GM12878 (cell line): Measurements from ENCODE around the gene FAM151A. TPM values are rescaled to one million over a fixed set of nuclear protein-coding genes. Genes with fewer than 3 reads are reported as not detected.

Source experiments
- ATAC-seq: fragments of 200-7000 bp; cut with Tn5 transposase; 3 replicates; pipeline ENCODE4 v1.9.1; 2020; ENCODE audit warnings: mild to moderate bottlenecking, moderate library complexity
- BruUV-seq: library from RNA; stranded (reverse); fragments of 400-500 nt; replicated peaks from 2 replicates; lab custom pipeline; 2021; lab: Mats Ljungman, UMichigan
- CTCF ChIA-PET: fragments of 300-600 bp; sonication (Branson Sonifier 250); formaldehyde crosslinking; extraction: SDS; loops from one replicate; lab custom pipeline; 2021; ENCODE audit warnings: inconsistent platforms; lab: Yijun Ruan, JAX
- POLR2A ChIA-PET: fragments of 350-600 bp; formaldehyde crosslinking; extraction: SDS; loops from one replicate; lab custom pipeline; 2021; ENCODE audit warnings: inconsistent platforms; lab: Charles Lee
- RAD21 ChIA-PET: fragments of 300-600 bp; sonication (Branson Sonifier 250); formaldehyde crosslinking; loops from one replicate; lab custom pipeline; 2023; ENCODE audit warnings: antibody characterized with exemption; ENCODE audit not compliant: unreplicated experiment; lab: Charles Lee
- SMC1A ChIA-PET: fragments of 300-600 bp; sonication (Branson Sonifier 250); formaldehyde crosslinking; loops from one replicate; lab custom pipeline; 2023; ENCODE audit not compliant: unreplicated experiment, uncharacterized antibody; lab: Charles Lee
- DNase-seq: peaks from one replicate; pipeline ENCODE4 v3.0.0-alpha.2; 2011; ENCODE audit warnings: low read depth, low spot score
- FAIRE-seq: peaks from 3 replicates; lab custom pipeline; 2011; peaks lifted over from hg19 to GRCh38; lab: Jason Lieb, UNC
- H2AFZ ChIP-seq: 2 replicates; pipeline ENCODE4 v1.6.0; 2011; ENCODE audit warnings: low read depth, low read length, control low read depth; ENCODE audit not compliant: control insufficient read depth
- H3K27ac ChIP-seq: 2 replicates; pipeline ENCODE4 v1.5.1; 2011; ENCODE audit warnings: control low read depth; ENCODE audit not compliant: control insufficient read depth, insufficient read depth
- H3K27me3 ChIP-seq, 2 experiments: replicated peaks in 1 of 2; 2 replicates each; pipeline versions ENCODE4 v1.6.0 to v1.6.1; 2011; ENCODE audit warnings: low read length in 1 of 2; ENCODE audit not compliant: control insufficient read depth in 2 of 2, insufficient read depth in 2 of 2
- H3K36me3 ChIP-seq, 2 experiments: 2 replicates each; pipeline ENCODE4 v1.5.1; 2011; ENCODE audit warnings: low read length in 1 of 2; ENCODE audit not compliant: control insufficient read depth in 2 of 2, insufficient read depth in 2 of 2
- H3K4me1 ChIP-seq: 2 replicates; pipeline ENCODE4 v1.6.1; 2011; ENCODE audit warnings: mild to moderate bottlenecking, low read length, moderate library complexity, mixed read lengths; ENCODE audit not compliant: control insufficient read depth, insufficient read depth
- H3K4me2 ChIP-seq: 2 replicates; pipeline ENCODE4 v1.6.0; 2011; ENCODE audit warnings: control low read depth; ENCODE audit not compliant: control insufficient read depth, insufficient read depth
- H3K4me3 ChIP-seq: fragments of 200-600 bp; sonication (generic); 2 replicates; pipeline ENCODE4 v1.5.1; 2016
- H3K79me2 ChIP-seq: 2 replicates; pipeline ENCODE4 v1.6.0; 2011; ENCODE audit warnings: low read length; ENCODE audit not compliant: control insufficient read depth, insufficient read depth
- H3K9ac ChIP-seq: 2 replicates; pipeline ENCODE4 v1.8.0; 2011; ENCODE audit warnings: low read length, control low read depth, mixed read lengths; ENCODE audit not compliant: control insufficient read depth, insufficient read depth
- H3K9me3 ChIP-seq: replicated peaks from 3 replicates; pipeline ENCODE4 v1.5.1; 2011; ENCODE audit warnings: mild to moderate bottlenecking, low read length; ENCODE audit not compliant: control insufficient read depth, insufficient read depth
- H4K20me1 ChIP-seq: 2 replicates; pipeline ENCODE4 v1.6.0; 2011; ENCODE audit not compliant: control insufficient read depth, insufficient read depth
- BMI1 ChIP-seq: fragments of 450-650 bp; IDR thresholded peaks from 2 replicates; pipeline ENCODE4 v1.6.1; 2016; ENCODE audit warnings: mild to moderate bottlenecking, moderate library complexity, borderline replicate concordance
- EGR1 ChIP-seq, 2 experiments: IDR thresholded peaks; 1 replicate in 1 of 2; 2 replicates in 1 of 2; pipeline ENCODE4 v1.6.1; 2011 to 2012; ENCODE audit warnings: low read depth in 2 of 2, low read length in 2 of 2, borderline replicate concordance in 1 of 2, mild to moderate bottlenecking in 1 of 2, moderate library complexity in 1 of 2
- ESRRA ChIP-seq: IDR thresholded peaks from 2 replicates; pipeline ENCODE4 v1.6.1; 2012; ENCODE audit warnings: mild to moderate bottlenecking, low read length, improper control_type of control experiment
- GATAD2B ChIP-seq: fragments of 450-650 bp; conservative IDR thresholded peaks from 2 replicates; pipeline ENCODE4 v1.6.1; 2017; ENCODE audit warnings: low read depth, mild to moderate bottlenecking, moderate library complexity
- HDAC2 ChIP-seq: fragments of 200-600 bp; sonication (generic); IDR thresholded peaks from 2 replicates; pipeline ENCODE4 v1.6.1; 2017
- JUNB ChIP-seq: IDR thresholded peaks from 2 replicates; pipeline ENCODE4 v1.6.1; 2016; ENCODE audit warnings: antibody characterized with exemption, mild to moderate bottlenecking
- MTA2 ChIP-seq: fragments of 450-650 bp; IDR thresholded peaks from 2 replicates; pipeline ENCODE4 v1.6.1; 2016; ENCODE audit warnings: low read depth, mild to moderate bottlenecking, moderate library complexity
- MYC ChIP-seq: IDR thresholded peaks from 2 replicates; pipeline ENCODE4 v1.6.1; 2011; ENCODE audit warnings: mild to moderate bottlenecking, low read length, moderate library complexity, inconsistent platforms; ENCODE audit not compliant: insufficient read depth, insufficient replicate concordance, insufficient read length, severe bottlenecking
- NR2C2 ChIP-seq: IDR thresholded peaks from 2 replicates; pipeline ENCODE4 v1.6.1; 2011; ENCODE audit warnings: borderline replicate concordance, low read depth; ENCODE audit not compliant: control insufficient read depth, insufficient read length
- NR2F1 ChIP-seq: fragments of 450-650 bp; conservative IDR thresholded peaks from 2 replicates; pipeline ENCODE4 v1.6.1; 2017; ENCODE audit warnings: mild to moderate bottlenecking
- NRF1 ChIP-seq: conservative IDR thresholded peaks from 2 replicates; pipeline ENCODE4 v1.6.1; 2011; ENCODE audit warnings: mild to moderate bottlenecking, low read depth, low read length, improper control_type of control experiment
- POU2F2 ChIP-seq: IDR thresholded peaks from 3 replicates; pipeline ENCODE4 v1.6.1; 2011; ENCODE audit warnings: low read depth, mild to moderate bottlenecking, low read length, borderline replicate concordance
- RBBP5 ChIP-seq: fragments of 200-600 bp; sonication (generic); conservative IDR thresholded peaks from 2 replicates; pipeline ENCODE4 v1.6.1; 2016
- RFX5 ChIP-seq: IDR thresholded peaks from 2 replicates; pipeline ENCODE4 v1.6.1; 2011; ENCODE audit warnings: low read depth, low read length, improper control_type of control experiment
- RUNX3 ChIP-seq: IDR thresholded peaks from 2 replicates; pipeline ENCODE4 v1.6.1; 2012; ENCODE audit warnings: low read length, inconsistent platforms
- SMAD1 ChIP-seq: fragments of 450-650 bp; IDR thresholded peaks from 2 replicates; pipeline ENCODE4 v1.6.1; 2018; ENCODE audit warnings: mild to moderate bottlenecking, low read depth; ENCODE audit not compliant: partially characterized antibody
- STAT3 ChIP-seq: IDR thresholded peaks from 2 replicates; pipeline ENCODE4 v1.6.1; 2011; ENCODE audit warnings: low read depth, low read length, improper control_type of control experiment
- SUPT20H ChIP-seq: IDR thresholded peaks from 2 replicates; pipeline ENCODE4 v1.6.1; 2011; ENCODE audit warnings: low read depth, mild to moderate bottlenecking, low read length, moderate library complexity, borderline replicate concordance; ENCODE audit not compliant: control insufficient read depth
- TCF3 ChIP-seq: IDR thresholded peaks from 2 replicates; pipeline ENCODE4 v1.6.1; 2012; ENCODE audit warnings: low read depth, mild to moderate bottlenecking, low read length, borderline replicate concordance; ENCODE audit not compliant: insufficient read depth
- WRNIP1 ChIP-seq: IDR thresholded peaks from 2 replicates; pipeline ENCODE4 v1.6.1; 2011; ENCODE audit warnings: low read depth, low read length, improper control_type of control experiment, borderline replicate concordance
- ZBED1 ChIP-seq: IDR thresholded peaks from 2 replicates; pipeline ENCODE4 v1.6.1; 2016; ENCODE audit warnings: borderline replicate concordance
- ZZZ3 ChIP-seq: IDR thresholded peaks from 2 replicates; pipeline ENCODE4 v1.6.1; 2011; ENCODE audit warnings: low read depth; ENCODE audit not compliant: control insufficient read depth, insufficient read length
- WGBS: methylation state at CpG from one replicate; pipeline ENCODE4 v1.1.6; 2016; ENCODE audit warnings: low lambda C conversion rate; ENCODE audit not compliant: insufficient replicate concordance, insufficient coverage; ENCODE audit errors: missing lambda C conversion rate; 5-methylcytosine and 5-hydroxymethylcytosine counted together
- in situ Hi-C: fragments of 300-500 bp; cut with MboI; formaldehyde crosslinking; loops from 9 replicates; pipeline ENCODE4 v1.14.3; 2018; ENCODE audit warnings: mixed read lengths
- intact Hi-C: fragments of 100-400 bp; cut with micrococcal nuclease; formaldehyde crosslinking; loops from one replicate; pipeline ENCODE4 v1.14.2; 2022; ENCODE audit not compliant: unreplicated experiment
- polyA plus RNA-seq, 11 experiments: library from polyadenylated mRNA; depleted of rRNA in 4 of 11; unstranded in 6 of 11; stranded (reverse) in 5 of 11; fragments of >200 nt; fragmentation: Nextera tagmentation in 4 of 11; fragmentation: Illumina TruSeq in 1 of 11; extraction: Ambion mirVana in 4 of 11; extraction: Trizol in 1 of 11; gene quantifications; 1 replicate in 1 of 11; 2 replicates in 10 of 11; pipeline versions ENCODE4 v1.2.1 to v1.2.3, GENCODE V29; 2011 to 2016; ENCODE audit warnings: inconsistent platforms in 2 of 11, missing spikeins in 2 of 11, low read depth in 1 of 11
- total RNA-seq, 4 experiments: library from RNA; depleted of rRNA in 3 of 4; stranded (reverse); fragments of >200 nt in 3 of 4; fragmentation: Illumina TruSeq in 1 of 4; extraction: Trizol in 1 of 4; gene quantifications; 2 replicates each; pipeline versions ENCODE4 v1.2.1 to v1.2.3, GENCODE V29; 2013 to 2021

Gene FAM151A
- total and polyA plus RNA-seq, 10 of the 15 experiments (the other 5 are each of a cell fraction or from before 2014, with no cell fraction given): 0.09 to 0.34 (median 0.14) TPM; not detected in 5

- no TSS peak for BruUV-seq
- H3K4me1 ChIP-seq: no peaks in the 10 kb centered on the region
- ChIA-PET RAD21 (interaction anchor here (1.5 kb wide), 1 partner anchor 133 kb away, joined by 3 read pairs; the partner anchor contains the start of gene TTC22), SMC1A (no interaction called here), POLR2A (no interaction called here), CTCF (no interaction called here)
- TF ChIP-seq ZZZ3: no peak
- TF ChIP-seq WRNIP1: no peak
- no peak for TF ChIP-seq RBBP5
- TF ChIP-seq POU2F2: no peak
- TF ChIP-seq MTA2: no peak
- TF ChIP-seq ESRRA: no peak
- no peak for TF ChIP-seq BMI1
- 42% methylated on average over 2 of the region's 2 CpGs for WGBS
- FAIRE-seq (no peak), ATAC-seq (no peak), DNase-seq (no peak)
- H3K79me2 ChIP-seq: no peaks in the 10 kb centered on the region
- no peak overlapping the region for H2AFZ ChIP-seq
- intact Hi-C loops: no loop called here
- H4K20me1 ChIP-seq: no peaks in the 10 kb centered on the region
- H3K4me2 ChIP-seq: no peak overlapping the region
- no peak overlapping the region for H3K9ac ChIP-seq
- H3K27ac ChIP-seq: no peak overlapping the region
- in situ Hi-C loops: loop anchor here (5.0 kb wide), 1 partner anchor 144 kb away; no protein-coding TSS in a partner anchor
- no peaks in the 10 kb centered on the region for H3K36me3 ChIP-seq
- peaks cover 1% of the 10 kb centered on the region; the same call in 1 of the 3 replicates for H3K9me3 ChIP-seq
- no peak overlapping the region for H3K4me3 ChIP-seq
- H3K27me3 ChIP-seq: no peaks in the 10 kb centered on the region
Measured at GRCh38 chr1:54668567-54668966, 45.2 kb upstream of the FAM151A start.

- 2% methylated on average over 2 of the region's 2 CpGs for WGBS
- H3K27me3 ChIP-seq: no peaks in the 10 kb centered on the region
- ATAC-seq (no peak), FAIRE-seq (no peak), DNase-seq (no peak)
- H3K4me2 ChIP-seq: no peak overlapping the region
- in situ Hi-C loops: loop anchor here (5.0 kb wide), 1 partner anchor 145 kb away; no protein-coding TSS in a partner anchor
- H2AFZ ChIP-seq: no peak overlapping the region
- ChIA-PET POLR2A (no interaction called here), CTCF (interaction anchor here (2.4 kb wide), 1 partner anchor 134 kb away, joined by 10 read pairs; the partner anchor contains the start of gene TTC22), SMC1A (no interaction called here), RAD21 (interaction anchor here (1.5 kb wide), 1 partner anchor 133 kb away, joined by 3 read pairs; the partner anchor contains the start of gene TTC22)
- no peaks in the 10 kb centered on the region for H3K79me2 ChIP-seq
- intact Hi-C loops: no loop called here
- H3K4me1 ChIP-seq: no peaks in the 10 kb centered on the region
- BruUV-seq: no TSS peak
- H3K9me3 ChIP-seq: peaks cover 1% of the 10 kb centered on the region; the same call in 1 of the 3 replicates
- H3K27ac ChIP-seq: no peak overlapping the region
- H3K36me3 ChIP-seq: no peaks in the 10 kb centered on the region
- TF ChIP-seq RFX5 (no peak), ZBED1 (no peak), JUNB (no peak), RUNX3 (no peak), NR2C2 (no peak), GATAD2B (no peak), EGR1 (IDR thresholded peaks at IDR 0.05; ENCODE audit: borderline replicate concordance in 1 of 2, low read depth in 2 of 2, low read length in 2 of 2) (no peak), NRF1 (no peak), SMAD1 (no peak), MYC (no peak), NR2F1 (no peak), HDAC2 (no peak), STAT3 (no peak), SUPT20H (no peak), TCF3 (no peak)
- H3K4me3 ChIP-seq: no peak overlapping the region
- no peaks in the 10 kb centered on the region for H4K20me1 ChIP-seq
- no peak overlapping the region for H3K9ac ChIP-seq
Measured at GRCh38 chr1:54667797-54668196, 44.5 kb upstream of the FAM151A start.
